ENCODE measurements around the gene ZACN.
"Not testable (repeated sequence)": the region's sequence is repeated elsewhere in the genome, so short reads cannot be mapped to it uniquely, and the experiment has no call there.

The ZACN gene

DNA sequence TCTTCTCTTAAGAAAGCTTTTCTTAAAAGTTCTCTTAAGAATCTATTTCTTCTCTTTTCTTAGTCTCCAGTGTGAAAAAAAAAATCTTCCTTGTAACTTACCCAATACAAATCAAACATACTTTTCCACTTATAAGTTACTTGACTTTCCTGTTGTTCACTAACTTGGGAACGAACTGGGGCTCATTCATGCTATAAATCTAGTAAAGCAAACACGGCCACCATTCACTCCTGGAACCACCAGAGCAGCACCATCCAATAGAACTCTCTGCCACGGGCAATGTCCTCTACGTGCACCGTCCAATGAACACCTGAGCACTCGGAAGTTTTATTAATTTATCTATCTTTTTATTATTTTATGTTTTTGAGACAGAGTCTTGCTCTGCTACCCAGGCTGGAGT, 27.4 kb upstream of the ZACN start:
- H3K4me3 ChIP-seq (IDR thresholded peaks at IDR 0.05; ENCODE audit: insufficient read depth, low read depth, low read length), result no peak overlapping the region
- no peaks in the 10 kb centered on the region for H4K20me1 ChIP-seq (ENCODE audit: insufficient read depth)
- no peak overlapping the region for H3K4me2 ChIP-seq
- H2AFZ ChIP-seq (ENCODE audit: low read depth), result no peak overlapping the region
- H3K4me1 ChIP-seq (ENCODE audit: low read depth, poor library complexity, severe bottlenecking), result no peaks in the 10 kb centered on the region
- H3K9ac ChIP-seq, result no peak overlapping the region
- no peak overlapping the region for H3K27ac ChIP-seq
- peaks cover 17% of the 10 kb centered on the region; the same call in 1 of the 2 replicates for H3K36me3 ChIP-seq (ENCODE audit: insufficient read depth)
- H3K27me3 ChIP-seq (ENCODE audit: insufficient read depth, low read depth), result no peaks in the 10 kb centered on the region
- no peaks in the 10 kb centered on the region for H3K79me2 ChIP-seq (ENCODE audit: insufficient read depth, low read depth)
- TF ChIP-seq, protein P1, sequence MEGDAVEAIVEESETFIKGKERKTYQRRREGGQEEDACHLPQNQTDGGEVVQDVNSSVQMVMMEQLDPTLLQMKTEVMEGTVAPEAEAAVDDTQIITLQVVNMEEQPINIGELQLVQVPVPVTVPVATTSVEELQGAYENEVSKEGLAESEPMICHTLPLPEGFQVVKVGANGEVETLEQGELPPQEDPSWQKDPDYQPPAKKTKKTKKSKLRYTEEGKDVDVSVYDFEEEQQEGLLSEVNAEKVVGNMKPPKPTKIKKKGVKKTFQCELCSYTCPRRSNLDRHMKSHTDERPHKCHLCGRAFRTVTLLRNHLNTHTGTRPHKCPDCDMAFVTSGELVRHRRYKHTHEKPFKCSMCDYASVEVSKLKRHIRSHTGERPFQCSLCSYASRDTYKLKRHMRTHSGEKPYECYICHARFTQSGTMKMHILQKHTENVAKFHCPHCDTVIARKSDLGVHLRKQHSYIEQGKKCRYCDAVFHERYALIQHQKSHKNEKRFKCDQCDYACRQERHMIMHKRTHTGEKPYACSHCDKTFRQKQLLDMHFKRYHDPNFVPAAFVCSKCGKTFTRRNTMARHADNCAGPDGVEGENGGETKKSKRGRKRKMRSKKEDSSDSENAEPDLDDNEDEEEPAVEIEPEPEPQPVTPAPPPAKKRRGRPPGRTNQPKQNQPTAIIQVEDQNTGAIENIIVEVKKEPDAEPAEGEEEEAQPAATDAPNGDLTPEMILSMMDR (conservative IDR thresholded peaks at IDR 0.05; ENCODE audit: low read depth, low read length), result no peak

DNA sequence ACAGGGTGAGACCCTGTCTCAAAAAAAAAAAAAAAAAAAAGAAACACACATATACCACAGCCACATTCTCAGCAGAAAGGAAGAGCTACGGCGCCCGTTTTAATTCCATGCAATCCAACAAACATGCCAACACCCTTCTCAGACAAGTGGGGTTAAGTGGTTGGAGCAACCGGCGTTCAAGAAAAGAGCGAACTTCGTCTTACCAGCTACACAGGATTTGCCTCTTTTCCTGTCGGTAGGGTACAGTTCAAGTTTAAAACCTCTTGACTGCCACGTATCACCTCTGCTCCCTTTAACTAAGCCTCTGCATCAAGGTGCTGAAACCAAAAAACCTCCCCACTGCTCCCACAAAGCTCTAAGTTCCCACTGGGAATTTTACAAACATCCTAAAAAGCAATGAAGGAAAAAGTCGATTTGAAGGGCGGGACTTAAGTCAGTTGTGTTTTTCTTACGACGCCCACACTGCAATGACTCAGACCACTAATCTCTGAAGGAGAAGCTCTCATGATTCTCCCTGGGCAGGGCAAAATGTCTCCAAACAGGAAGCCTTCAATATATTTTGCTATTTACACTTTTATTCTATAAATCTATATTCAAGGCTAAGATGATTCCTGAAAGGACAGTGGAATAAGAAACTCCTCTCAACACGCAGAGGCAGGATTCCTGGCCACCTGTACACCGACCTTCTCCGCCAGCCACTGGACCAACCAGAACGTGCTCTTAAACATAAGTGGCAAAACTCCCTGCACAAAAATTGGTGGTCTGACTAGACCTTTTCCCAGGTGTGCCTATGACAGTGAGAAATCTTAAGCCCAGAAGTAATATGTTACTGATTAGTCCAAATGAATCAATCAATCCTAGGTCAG, 25.5 kb upstream of the ZACN start:
- no peak overlapping the region for H3K4me3 ChIP-seq (IDR thresholded peaks at IDR 0.05; ENCODE audit: insufficient read depth, low read depth, low read length)
- H3K4me2 ChIP-seq, result no peak overlapping the region
- no peaks in the 10 kb centered on the region for H3K79me2 ChIP-seq (ENCODE audit: insufficient read depth, low read depth)
- H3K4me1 ChIP-seq (ENCODE audit: low read depth, poor library complexity, severe bottlenecking), result no peaks in the 10 kb centered on the region
- no peaks in the 10 kb centered on the region for H3K27me3 ChIP-seq (ENCODE audit: insufficient read depth, low read depth)
- peaks cover 22% of the 10 kb centered on the region; the same call in 1 of the 2 replicates for H3K36me3 ChIP-seq (ENCODE audit: insufficient read depth)
- TF ChIP-seq, protein P1 (conservative IDR thresholded peaks at IDR 0.05; ENCODE audit: low read depth, low read length), result no peak
- H3K9ac ChIP-seq, result no peak overlapping the region
- H3K27ac ChIP-seq, result no peak overlapping the region
- H2AFZ ChIP-seq (ENCODE audit: low read depth), result no peak overlapping the region
- no peaks in the 10 kb centered on the region for H4K20me1 ChIP-seq (ENCODE audit: insufficient read depth)

DNA sequence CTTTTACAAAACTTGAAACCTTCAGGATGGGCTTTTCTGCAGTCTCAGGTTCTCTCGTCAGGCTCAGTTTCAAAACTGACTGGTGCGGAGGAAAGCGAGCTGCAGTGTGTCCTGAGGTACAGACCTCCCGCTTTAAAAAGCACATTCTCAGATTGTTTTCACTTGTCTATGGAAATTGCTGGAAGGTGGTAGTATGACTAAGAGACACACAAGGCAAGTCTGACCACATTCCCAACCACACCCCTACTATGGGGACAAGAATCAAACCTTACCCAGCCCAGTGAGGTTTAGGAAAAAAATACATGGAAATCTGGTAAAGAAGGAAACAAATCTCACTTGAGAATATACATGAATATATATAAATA, 24.9 kb upstream of the ZACN start:
- no peak overlapping the region for H3K4me3 ChIP-seq (IDR thresholded peaks at IDR 0.05; ENCODE audit: insufficient read depth, low read depth, low read length)
- no peak overlapping the region for H3K9ac ChIP-seq
- no peak overlapping the region for H2AFZ ChIP-seq (ENCODE audit: low read depth)
- no peak overlapping the region for H3K4me2 ChIP-seq
- H3K79me2 ChIP-seq (ENCODE audit: insufficient read depth, low read depth), result no peaks in the 10 kb centered on the region
- TF ChIP-seq, protein P1 (conservative IDR thresholded peaks at IDR 0.05; ENCODE audit: low read depth, low read length), result no peak
- H3K27me3 ChIP-seq (ENCODE audit: insufficient read depth, low read depth), result no peaks in the 10 kb centered on the region
- no peaks in the 10 kb centered on the region for H4K20me1 ChIP-seq (ENCODE audit: insufficient read depth)
- H3K4me1 ChIP-seq (ENCODE audit: low read depth, poor library complexity, severe bottlenecking), result no peaks in the 10 kb centered on the region
- H3K27ac ChIP-seq, result no peak overlapping the region
- H3K36me3 ChIP-seq (ENCODE audit: insufficient read depth), result peaks cover 18% of the 10 kb centered on the region; the same call in 1 of the 2 replicates

DNA sequence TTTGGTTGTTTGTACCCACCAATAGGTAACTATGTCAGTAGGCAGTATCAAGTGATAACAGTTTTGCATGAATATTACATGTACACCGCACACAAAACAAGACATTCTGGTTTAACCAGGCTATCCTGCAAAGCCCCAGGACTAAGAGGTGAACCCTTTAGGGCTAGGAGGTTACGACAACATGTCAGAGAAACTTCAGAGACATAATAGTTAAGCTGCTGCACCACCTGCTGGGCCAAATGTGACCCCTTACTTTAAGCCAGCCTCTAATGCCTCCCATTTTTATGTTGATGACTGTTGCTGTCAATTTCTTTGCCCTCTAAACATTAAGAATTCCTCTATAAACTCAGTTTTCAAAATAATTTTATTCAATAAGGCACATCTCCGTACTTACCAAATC, 22.1 kb upstream of the ZACN start:
- TF ChIP-seq, protein P1 (conservative IDR thresholded peaks at IDR 0.05; ENCODE audit: low read depth, low read length), result no peak
- no peak overlapping the region for H3K4me2 ChIP-seq
- H3K4me3 ChIP-seq (IDR thresholded peaks at IDR 0.05; ENCODE audit: insufficient read depth, low read depth, low read length), result no peak overlapping the region
- no peaks in the 10 kb centered on the region for H3K27me3 ChIP-seq (ENCODE audit: insufficient read depth, low read depth)
- H3K9ac ChIP-seq, result no peak overlapping the region
- no peak overlapping the region for H3K27ac ChIP-seq
- no peaks in the 10 kb centered on the region for H3K79me2 ChIP-seq (ENCODE audit: insufficient read depth, low read depth)
- H3K4me1 ChIP-seq (ENCODE audit: low read depth, poor library complexity, severe bottlenecking), result no peaks in the 10 kb centered on the region
- H2AFZ ChIP-seq (ENCODE audit: low read depth), result no peak overlapping the region
- H3K36me3 ChIP-seq (ENCODE audit: insufficient read depth), result peaks cover 28% of the 10 kb centered on the region; the same call in 1 of the 2 replicates
- no peaks in the 10 kb centered on the region for H4K20me1 ChIP-seq (ENCODE audit: insufficient read depth)

DNA sequence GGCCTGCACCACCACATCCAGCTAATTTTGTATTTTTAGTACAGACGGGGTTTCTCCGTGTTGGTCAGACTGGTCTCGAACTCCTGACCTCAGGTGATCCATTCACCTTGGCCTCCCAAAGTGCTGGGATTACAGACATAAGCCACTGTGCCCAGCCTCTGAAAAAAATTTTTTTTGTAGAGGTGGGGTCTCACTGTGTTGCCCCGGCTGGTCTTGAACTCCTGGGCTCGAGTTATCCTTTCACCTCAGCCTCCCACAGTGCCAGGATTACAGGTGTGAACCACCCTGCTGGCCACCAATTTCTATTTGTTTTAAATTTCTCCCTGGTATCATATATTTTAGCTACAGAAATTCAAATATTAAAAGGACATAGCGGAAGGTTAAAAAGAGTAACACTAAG, 20.7 kb upstream of the ZACN start:
- H3K4me2 ChIP-seq; H3K27me3 ChIP-seq (ENCODE audit: insufficient read depth, low read depth); H3K4me3 ChIP-seq (IDR thresholded peaks at IDR 0.05; ENCODE audit: insufficient read depth, low read depth, low read length); H3K9ac ChIP-seq; H2AFZ ChIP-seq (ENCODE audit: low read depth); H3K27ac ChIP-seq; H3K4me1 ChIP-seq (ENCODE audit: low read depth, poor library complexity, severe bottlenecking); H3K79me2 ChIP-seq (ENCODE audit: insufficient read depth, low read depth); H4K20me1 ChIP-seq (ENCODE audit: insufficient read depth): not testable (repeated sequence)
- H3K36me3 ChIP-seq (ENCODE audit: insufficient read depth), result peaks cover 31% of the 10 kb centered on the region; the same call in 1 of the 2 replicates

All from KMS-11 (cell line).